ENCODE results near the gene ASAP2.

DNA sequence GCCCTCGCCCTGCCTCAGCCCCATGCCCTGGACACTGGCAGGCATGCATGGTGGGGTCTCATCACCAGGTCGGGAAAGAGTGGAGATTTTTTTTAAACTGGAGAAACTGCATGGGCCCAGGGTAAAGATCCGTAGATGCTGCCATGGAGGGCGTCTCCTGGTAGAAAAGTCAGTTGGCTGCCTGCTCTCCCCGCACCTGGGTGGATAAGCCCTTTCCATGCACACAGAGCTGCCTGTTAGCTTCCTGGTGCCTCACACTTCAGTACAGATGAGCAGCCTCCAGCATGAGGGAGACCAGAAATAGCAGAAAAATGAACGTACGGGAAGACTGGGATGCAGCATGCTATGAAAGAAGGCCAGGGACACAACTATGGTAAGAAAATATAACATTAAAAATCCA lies 92.0 kb downstream of the ASAP2 start:
- TF ChIP-seq, protein P1, sequence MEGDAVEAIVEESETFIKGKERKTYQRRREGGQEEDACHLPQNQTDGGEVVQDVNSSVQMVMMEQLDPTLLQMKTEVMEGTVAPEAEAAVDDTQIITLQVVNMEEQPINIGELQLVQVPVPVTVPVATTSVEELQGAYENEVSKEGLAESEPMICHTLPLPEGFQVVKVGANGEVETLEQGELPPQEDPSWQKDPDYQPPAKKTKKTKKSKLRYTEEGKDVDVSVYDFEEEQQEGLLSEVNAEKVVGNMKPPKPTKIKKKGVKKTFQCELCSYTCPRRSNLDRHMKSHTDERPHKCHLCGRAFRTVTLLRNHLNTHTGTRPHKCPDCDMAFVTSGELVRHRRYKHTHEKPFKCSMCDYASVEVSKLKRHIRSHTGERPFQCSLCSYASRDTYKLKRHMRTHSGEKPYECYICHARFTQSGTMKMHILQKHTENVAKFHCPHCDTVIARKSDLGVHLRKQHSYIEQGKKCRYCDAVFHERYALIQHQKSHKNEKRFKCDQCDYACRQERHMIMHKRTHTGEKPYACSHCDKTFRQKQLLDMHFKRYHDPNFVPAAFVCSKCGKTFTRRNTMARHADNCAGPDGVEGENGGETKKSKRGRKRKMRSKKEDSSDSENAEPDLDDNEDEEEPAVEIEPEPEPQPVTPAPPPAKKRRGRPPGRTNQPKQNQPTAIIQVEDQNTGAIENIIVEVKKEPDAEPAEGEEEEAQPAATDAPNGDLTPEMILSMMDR (IDR thresholded peaks at IDR 0.05), result no peak
- no peak for TF ChIP-seq EP300 (IDR thresholded peaks at IDR 0.05)
- no peak for TF ChIP-seq POLR2A (IDR thresholded peaks at IDR 0.05)
- TF ChIP-seq POLR2AphosphoS5 (IDR thresholded peaks at IDR 0.05), result no peak
